Stimulated activated CD8-positive, alpha-beta memory T cell treated with anti-CD3 and anti-CD28 coated beads, Interleukin-7, amount 100 ng/mL, for 4 hours (primary cell): ENCODE results near the gene SLC39A11.

Source experiments
- DNase-seq, 2 donors: peaks; one replicate each; pipeline ENCODE4 v3.0.0-alpha.2; 2020; ENCODE audit warnings: low read depth in 2 of 2

Gene SLC39A11

DNA sequence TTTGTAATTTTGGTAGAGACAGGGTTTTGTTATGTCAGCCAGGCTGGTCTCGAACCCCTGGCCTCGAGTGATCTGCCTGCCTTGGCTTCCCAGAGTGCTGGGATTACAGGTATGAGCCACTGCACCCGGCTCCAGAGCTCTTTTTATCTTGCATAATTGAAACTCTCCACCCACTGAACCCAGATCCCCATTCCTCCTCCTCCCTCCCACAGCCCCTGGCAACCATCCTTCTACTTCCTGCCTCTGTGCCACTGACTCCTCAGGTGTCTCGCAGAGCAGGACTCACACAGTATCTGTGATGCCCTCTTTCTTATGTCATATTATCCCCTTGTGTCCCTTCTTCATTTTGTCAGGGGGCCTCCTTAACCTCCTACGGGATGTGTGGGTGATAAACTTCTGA, 340.7 kb downstream of the SLC39A11 start:
- no peak for DNase-seq

DNA sequence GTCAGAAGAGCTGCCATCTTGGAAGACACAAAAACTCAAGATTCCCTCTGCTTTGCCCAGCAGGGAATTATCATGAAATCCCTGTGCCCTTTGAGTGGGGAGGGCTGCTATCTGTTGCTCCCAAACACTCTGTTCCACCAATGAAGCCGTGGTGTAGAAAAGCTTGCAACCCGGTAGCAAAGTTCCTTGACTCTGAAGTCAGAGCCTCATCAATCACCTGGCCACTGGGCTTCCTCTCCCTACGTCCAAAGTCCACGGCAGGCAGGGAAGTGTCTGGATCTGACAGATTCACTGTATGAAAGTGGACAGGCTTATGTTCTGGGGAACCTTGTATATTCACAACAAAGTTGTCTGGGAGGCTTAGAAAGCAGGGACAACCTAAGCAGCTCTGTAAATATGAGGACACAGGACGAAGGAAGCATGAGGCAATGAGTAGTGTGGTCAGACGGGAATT, 343.3 kb downstream of the SLC39A11 start:
- no peak for DNase-seq

DNA sequence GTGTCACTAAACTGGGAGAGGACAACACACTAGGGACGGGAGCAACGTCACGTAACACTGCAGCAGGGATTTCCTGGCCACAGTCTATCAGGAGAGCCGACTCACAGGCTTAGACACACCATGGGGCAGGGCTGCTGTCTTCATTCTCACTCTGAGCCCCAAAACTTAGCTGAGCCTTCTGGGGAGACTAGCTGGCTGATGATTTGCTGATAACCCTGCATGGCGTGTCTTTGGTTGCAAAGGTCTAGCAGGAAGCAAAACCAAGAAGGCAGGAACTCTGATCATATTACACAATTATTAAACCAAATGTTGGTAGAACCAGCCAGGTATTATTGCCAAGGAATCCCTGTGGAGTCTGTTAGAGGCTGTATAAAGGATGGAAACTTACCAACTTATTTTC, 345.0 kb downstream of the SLC39A11 start:
- no peak for DNase-seq

DNA sequence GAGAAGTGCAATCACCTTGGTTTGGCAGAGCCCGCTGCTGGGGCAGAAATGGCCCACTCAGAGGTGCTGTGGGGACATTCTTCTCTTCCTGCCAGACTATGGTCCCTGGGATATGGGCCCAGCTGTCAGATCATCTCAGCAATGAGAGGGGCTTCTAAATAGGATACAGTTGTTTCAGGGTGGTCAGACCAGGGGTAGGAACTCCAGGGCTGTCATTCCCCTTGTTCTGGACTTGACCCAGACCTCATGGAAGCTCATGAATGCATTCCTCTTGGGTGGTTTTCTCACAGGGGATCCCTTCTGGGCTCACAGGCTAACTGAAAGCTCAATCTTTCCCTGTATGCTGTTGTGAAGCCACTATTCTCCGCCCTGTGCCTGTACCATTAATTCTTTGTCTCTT, 347.2 kb downstream of the SLC39A11 start:
- no peak for DNase-seq

DNA sequence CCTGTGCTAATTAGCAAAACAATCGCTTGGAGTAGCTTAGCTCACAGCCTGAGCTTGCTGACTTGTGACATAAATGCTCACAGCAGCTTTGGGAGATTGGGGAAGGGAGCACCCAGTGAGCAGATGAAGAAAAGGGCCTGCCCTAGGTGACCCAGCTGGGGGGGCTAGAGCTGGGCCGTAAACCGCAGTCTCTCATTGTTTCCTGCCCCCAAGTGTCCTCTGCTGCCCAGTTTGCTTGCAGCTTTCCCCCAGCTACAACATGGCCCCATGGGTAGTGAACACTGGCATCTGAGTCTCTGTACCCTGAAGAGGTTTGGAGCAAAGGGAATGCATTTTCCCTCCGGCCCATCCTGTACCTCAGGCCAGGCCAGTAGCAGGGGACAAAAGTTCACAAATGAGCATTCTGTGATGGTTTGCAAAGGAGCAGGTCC, 349.4 kb downstream of the SLC39A11 start:
- no peak for DNase-seq

DNA sequence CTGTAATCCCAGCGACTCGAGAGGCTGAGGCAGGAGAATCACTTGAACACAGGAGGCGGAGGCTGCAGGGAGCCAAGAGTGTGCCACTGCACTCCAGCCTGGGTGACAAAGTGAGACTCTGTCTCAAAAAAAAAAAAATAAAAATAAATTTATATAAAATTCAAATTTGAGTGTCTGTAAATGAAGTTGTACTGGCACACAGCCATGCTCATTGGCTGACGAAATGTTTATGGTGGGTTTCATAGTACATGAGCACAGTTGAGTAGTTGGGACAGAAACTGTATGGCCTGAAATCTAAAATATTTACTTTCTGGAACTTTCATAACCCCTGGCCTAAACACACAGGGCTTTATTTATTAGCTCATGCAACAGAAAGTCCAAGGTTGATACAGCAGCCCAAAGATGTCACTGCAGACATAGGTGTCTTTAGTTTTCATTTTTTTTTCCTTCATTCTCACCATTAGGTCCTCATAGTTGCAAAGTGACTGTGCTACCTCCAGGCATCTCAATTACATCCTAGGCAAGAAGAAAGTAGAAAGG, 355.3 kb downstream of the SLC39A11 start:
- no peak for DNase-seq

DNA sequence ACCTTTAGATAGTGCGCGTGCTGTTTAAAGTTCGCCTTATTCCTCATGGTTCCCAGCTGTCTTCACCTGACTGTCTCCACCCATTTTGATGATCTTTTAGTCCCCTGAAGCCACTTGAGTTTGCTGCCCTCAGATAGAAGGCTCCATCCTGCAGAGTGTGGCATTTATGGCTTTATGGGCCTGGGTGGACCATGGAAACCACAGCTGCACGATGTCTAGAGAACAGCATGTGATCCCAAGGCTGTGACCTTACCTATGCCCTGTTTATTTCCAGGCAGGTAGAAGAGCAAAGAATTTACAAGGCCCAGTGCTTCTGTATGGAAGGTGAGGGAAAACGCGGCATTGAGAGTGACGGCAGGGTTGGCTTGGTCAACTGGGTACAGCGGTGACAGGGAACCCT, 356.9 kb downstream of the SLC39A11 start:
- DNase-seq, result no peak

DNA sequence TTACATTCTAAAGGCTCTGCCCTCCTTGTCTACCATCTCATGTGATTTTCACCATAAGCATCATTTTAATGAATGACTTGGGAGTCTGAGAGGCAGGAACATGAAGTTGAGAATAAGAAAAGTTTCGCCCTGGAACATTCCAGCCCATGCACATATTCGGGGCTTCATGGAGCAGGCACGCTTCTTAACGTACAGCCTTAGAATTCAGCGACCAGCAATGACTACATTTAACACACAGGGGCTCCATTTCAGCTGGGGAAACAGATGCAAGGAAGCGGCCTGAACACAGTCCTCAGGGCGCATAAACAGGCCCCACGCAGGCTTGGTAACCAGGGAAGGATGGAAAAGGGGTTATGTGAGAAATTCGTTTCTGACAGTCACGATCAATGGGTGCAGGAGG, 357.4 kb downstream of the SLC39A11 start:
- DNase-seq, result no peak

DNA sequence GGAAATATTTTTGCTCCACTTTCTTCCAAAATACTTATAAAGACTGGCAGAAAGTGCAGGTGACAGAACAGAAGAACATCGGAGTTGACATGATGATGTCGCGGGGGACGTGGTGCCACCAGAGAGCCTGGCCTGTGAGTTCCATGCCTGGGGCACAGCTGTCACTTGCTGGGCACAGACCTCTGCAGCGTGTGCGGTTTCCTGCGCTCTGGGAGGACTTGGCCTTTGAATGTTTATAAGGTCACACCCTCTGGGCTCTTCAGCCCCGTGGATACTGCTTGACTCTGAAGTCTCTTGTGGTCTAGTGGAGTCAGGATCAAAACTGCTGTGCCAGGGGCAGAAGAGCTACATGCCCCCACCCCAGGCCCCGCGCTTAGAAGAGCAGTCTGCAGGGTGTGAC, 357.9 kb downstream of the SLC39A11 start:
- DNase-seq, result no peak

DNA sequence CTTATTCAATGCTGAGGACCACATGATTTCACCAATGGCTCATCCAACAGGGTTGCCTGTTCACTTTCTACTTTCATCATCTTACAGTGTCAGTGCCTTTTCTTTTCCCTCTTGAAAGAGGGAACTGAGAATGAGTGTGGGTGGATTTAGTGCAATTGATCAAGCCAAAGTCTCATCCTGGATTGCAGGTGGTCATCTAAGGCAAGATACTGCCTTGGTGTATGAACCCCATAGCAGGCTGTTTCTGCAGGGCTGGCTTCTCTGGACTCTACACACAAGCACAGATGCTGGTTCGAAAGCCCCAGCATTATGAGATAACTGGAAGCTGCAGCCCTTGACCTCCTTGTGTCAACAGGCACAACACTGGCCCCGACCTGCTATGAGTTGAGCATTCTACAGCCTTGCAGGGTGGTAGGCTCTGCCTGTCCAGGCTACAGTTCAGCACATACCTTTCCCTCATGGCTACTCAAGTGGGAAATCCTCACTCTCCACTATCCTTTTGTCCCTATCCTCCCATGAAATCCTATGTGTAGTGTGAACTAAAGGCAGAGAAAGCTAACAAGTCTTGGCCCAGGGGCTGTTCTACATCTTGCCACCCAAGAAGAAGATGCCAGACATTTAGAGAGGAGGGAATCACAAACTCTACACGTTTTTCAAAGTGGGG, 358.7 kb downstream of the SLC39A11 start:
- DNase-seq, result no peak

DNA sequence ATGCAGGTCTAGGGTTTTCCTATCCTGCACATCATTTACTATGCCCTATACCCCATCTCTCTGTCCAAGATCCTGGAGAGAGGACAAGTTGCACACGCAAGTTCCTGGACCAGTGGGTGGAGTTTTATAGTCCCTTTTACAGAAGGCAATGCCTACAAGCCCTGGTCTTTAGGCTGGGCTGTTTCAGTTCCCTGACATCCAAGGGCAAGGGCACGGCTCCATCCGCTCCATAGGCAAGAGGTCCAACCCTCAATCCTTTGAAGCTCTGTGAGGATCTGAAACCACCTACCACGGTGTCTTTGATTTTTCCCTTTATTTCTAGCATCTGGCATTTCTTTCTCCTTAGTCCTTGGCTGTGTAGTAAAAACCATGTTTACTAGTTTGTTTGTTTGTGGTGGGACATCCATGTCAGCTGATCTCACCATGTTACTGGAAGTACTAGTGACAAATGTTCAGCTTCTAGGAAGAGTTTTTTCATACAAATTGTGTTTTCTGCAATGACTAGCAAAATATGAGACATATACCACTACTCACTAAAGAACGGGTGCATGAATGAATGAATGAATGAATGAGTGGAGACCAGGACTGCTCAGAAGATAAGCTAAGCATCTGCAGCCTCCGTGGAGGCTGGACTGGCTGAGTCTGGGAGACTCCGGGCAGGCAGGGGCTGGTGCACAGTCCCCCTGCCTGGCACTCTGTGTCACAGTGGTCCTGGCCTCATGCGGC, 359.4 kb downstream of the SLC39A11 start:
- DNase-seq, result no peak

DNA sequence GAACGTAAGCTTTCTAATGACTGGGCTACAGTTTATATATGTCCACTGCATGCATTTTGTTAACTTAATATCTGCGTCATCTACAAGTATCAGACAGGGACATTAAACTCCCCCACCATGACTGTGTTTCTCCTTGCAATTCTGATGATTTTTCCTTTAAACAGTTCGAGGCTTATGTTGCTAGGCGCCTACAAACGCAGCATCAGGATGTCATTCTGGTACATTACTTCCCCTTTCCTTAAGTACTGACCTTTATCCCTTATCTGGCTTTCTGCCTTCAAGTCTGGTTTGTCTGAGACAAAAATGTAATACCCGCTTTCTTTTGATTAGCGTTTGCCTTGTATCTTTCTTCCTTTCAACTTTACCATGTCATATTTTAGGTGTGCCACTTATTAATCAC, 362.4 kb downstream of the SLC39A11 start:
- no peak for DNase-seq

DNA sequence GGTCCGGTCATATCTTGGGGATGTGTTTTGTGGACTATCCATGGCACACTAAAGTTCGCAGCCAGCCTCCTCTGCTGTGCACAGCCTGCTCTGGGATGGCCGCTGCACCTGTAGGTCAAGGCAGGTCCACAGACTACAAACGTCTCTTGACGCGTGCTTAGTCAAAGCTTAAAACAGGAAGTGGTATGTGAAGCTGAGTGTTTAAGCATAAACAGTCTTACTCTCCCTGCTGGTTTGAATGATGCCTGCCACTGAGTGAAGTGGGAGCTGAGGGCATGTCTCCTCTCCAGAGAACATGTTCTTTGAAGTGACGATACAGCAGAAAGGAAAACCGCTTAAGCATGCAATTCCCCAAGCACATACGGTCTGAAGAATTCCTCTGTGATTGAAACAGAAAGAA, 365.6 kb downstream of the SLC39A11 start:
- DNase-seq, result no peak

DNA sequence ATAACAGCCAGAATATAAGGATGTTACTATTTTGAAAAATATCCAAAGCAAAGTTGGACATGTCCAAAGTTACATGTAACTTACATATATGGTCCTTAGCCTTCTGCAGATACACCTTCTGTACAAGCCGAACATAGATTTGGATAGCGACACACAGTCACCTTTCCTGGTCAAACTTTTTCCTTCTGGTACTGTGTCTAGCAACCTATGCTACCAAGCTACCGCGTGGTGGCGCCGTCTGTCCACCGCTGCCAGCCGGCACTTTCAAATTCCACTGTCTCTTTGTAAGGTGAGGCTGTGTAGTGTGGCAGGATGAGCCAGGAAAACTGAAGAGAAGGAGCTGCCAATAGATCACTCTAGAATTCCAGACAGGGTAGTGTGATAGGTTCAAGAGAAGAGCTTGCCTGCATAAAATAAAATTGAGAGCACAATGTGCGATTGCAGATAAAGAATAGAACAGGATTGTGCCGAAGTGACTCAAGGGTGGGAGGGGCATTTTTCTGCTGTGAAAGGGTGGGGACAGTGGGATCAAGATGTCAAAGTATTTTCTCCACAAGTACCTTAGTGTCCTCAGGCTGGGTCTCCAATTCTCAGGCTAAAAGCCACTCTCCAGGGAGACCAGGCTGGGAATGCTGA, 366.9 kb downstream of the SLC39A11 start:
- DNase-seq, result no peak

DNA sequence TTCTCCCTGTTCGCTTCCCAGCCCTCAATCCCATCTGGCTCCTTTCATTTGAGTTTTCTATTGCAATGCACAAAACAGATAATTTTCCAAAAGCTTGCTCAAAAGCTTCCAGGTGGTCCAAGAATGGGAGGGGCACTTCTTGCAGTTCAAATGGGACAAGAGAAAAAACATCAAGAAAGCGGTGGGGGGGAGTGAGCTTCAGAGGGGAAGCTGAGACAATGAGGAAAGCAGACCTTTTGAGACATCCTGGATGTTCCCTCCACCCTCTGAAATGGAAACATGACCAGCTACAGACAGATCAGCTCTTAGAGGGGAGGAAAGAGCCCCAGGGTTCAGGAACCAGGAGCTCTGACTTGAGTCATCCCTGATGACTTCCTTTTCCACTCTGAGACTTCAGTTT, 368.2 kb downstream of the SLC39A11 start:
- no peak for DNase-seq

DNA sequence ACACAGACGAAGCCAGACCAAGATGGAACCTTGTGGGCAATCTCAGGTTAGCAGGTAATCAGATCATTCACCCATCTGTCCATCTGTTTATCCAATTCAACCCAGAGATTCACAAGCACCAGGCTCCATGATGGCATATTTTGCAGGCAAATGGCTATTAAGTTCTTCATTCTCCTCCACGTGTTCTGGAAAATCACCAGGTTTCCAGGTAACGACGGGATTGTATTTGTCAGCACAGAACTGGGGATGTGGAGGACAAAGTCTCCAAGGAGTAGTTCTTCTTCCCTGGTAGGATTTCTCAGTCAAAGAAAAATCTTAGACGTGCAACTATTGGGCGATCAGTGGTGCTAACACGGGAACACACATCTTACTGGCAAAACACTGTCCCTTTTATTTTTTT, 368.8 kb downstream of the SLC39A11 start:
- no peak for DNase-seq

DNA sequence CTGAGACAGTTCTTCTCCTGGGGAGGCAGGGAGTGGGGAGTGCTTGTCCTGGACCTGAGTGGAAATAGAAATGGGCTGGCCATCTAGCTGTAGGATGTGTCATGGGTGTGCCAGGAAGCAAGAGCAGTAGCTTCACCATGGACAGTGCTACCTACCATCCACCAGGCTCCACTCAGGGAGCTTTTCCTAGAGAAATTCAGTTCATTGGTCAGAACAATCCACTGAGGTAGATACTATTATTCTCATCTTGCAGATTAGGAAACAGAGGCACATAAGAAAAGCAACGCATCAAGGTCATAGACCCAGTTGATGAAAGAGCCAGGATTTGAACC, 372.0 kb downstream of the SLC39A11 start:
- no peak for DNase-seq

DNA sequence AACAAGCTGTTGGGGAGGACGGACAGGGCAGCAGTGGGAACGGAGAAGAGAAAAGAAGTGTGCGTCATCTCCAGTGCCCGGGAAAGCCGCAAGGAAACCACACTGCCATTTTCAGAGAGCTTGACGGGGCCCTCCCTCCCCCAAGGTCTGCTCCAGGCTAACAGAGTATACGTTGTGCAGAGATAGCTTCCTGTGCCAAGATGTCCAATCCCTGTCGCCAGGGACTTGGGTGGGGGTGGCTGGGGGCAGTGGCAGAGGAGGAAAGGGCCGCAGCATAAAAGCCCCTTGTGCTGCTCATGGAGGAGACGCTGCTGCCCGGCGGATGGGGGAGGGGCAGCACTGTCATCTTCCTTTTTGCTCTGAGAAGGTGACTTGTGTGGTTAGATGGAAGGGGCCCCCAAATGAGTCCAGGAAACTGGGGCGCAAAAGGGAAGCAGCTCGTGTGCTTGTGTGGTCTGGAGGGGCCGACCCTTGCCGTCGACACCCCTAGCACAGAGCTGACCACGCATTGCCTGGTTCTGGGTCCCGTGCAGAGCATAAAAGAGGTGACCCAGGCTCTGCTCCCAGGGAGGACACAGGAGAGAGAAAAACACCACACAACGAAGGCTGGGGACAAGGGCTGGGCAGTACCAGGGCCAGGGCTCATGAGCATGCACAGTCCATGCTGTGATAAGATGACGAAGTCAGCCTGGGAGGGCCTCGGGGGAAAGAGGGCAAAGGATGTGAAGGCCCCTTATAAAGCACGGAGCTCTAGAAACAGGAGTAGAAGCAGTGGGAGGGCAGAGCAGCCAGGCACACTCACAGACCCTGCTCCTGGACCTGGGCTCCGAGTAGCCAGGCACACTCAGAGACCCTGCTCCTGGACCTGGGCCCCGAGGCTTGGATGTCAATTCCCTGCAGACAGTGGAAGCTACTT, 372.7 kb downstream of the SLC39A11 start:
- peak; percentile 3 to 21 for DNase-seq

DNA sequence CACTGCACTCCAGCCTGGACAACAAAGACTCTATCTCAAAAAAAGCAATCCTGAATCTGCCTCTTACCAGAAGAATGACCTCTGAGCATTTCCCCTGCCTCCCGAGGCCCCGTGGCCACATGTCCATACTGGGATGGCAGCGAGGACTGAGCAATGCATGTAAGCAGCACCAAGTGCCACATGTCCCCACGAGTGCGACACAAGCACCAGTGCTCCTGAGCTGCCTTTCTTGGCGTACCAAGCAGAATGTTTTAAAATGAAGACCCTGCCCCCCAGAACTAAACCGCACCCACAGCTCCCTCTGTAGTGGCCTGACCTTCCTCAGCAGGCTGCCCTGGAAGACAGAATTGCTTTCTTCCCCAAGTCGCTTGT, 373.3 kb downstream of the SLC39A11 start:
- no peak for DNase-seq

DNA sequence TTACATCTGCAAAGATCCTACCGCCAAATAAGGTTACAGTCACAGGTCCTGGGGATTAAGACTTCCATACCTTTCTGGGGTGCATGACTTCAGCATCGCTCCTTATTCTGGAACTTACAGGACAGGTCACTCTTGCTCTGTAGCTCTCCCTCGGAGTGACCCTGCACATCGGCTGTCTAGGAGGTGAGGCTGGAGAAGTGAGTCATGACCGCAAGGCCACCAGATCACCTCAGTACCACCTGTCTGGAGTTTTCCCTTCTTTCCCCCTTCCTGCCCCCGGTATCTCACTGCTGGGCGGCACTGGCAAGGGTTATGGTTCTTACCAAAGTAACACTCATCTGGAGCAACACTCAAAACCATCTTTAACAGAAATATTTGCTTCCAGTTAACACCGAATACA, 374.8 kb downstream of the SLC39A11 start:
- no peak for DNase-seq

DNA sequence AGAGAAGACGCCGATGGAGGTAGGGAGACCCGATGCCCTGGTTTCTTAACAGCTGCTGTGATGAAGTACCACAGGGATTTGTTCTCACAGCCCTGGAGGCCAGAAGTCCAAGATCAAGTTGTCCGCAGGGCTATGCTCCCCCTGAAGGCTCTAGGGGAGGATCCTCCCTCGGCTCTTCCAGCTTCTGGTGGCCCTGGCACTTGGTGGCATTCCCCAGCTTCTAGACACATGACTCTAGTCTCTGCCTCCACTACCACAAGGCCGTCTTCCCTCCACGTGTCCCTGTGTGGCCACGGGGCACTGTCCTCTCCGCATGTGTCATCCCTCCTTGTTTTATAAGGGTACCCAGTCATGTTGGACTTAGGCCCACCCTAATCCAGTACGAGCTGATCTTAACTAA, 375.2 kb downstream of the SLC39A11 start:
- no peak for DNase-seq
